SH-SY5Y (cell line): ENCODE results near the gene APLP2.

Experiments used
- GATA2 ChIP-seq: IDR thresholded peaks from 2 replicates; pipeline ENCODE4 v1.6.1; 2011; ENCODE audit warnings: mild to moderate bottlenecking, low read depth, low read length
- GATA3 ChIP-seq: IDR thresholded peaks from 2 replicates; pipeline ENCODE4 v1.6.1; 2011; ENCODE audit warnings: low read depth, mild to moderate bottlenecking, low read length, moderate library complexity

DNA sequence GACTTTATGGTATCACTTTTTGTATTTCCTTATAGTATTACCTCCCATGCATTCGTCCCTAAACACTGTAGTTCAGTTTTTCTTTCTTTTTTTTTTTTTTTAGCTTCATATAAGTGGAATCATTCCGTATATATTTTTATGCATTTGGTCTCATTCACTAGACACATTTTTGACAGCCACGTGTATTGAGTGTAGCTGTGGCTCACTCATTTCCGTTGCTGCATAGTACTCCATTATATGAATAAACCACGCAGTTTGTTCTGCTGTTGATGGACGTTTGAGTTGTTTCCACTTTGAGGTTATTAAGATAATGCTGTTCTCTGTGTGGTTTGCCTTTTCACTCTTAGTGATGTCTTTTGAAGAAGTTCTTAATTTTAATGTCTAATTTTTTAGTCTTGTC is 8.4 kb downstream of the APLP2 start:
- TF ChIP-seq GATA2 (no peak), GATA3 (no peak)
